ENCODE measurements around the gene SLC29A1. TPM values are rescaled to one million over a fixed set of nuclear protein-coding genes. Genes with fewer than 3 reads are reported as not detected.
A peak's percentile ranks its signal among the peaks of the same experiment; 100 is the strongest.

Gene SLC29A1
- total and polyA plus RNA-seq, 2 of the 8 experiments (the other 6 are each of a cell fraction or from before 2014, with no cell fraction given), result 187 to 558 TPM

DNA sequence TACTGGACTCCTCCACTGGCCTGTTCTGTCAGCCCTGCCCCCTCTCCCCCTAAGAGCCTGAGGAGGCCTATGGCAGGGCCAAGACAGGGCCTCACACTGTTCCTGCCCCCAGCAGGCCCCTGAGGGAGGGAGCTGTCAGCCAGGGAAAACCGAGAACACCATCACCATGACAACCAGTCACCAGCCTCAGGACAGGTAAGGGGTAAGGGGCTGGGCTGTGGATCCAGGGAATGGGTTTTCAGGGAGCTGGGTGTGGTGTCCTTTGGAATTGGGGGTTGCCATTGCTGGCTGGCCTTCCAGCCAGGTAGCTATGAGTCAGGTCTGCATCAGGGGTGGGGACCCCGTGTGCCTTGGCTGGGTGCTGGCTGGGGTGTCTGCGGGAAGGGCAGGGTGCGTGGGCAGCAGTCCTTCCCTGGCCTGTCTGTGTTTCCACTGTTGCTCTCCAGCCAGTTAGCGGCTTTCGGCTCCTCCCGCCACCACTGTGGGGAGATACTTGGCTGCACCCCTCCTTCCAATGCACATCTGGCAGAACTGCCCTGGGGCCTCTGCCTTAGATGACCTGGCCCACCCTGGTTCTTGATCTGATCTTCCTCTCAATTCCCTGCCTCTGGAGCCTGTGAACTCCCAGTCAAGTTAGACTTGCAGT, 3.9 kb downstream of the SLC29A1 start:
- Histone ChIP-seq H3K4me1 (replicated peaks in 1 of 4; ENCODE audit: control insufficient read depth in 3 of 4, insufficient read depth in 4 of 4, low read length in 3 of 4) (peaks cover 14 to 35% (median 28%) of the 10 kb centered on the region in 4 experiments), H3K79me1 (ENCODE audit: low read depth, low read length) (peaks cover 29% of the 10 kb centered on the region), H3K23ac (ENCODE audit: insufficient read length) (no peak overlapping the region), H4K8ac (ENCODE audit: extremely low read depth, insufficient read depth, low read length) (no peak overlapping the region; the same call in 1 of the 2 replicates), H2AK5ac (ENCODE audit: low read depth, low read length) (no peak overlapping the region), H3K4me2 (ENCODE audit: insufficient read depth in 1 of 2, low read depth in 2 of 2, low read length in 2 of 2) (peak overlapping the region; percentile 43 to 95; a peak in 2 of 4 replicates), H2BK120ac (replicated peaks; ENCODE audit: low read depth, low read length) (no peak overlapping the region), H2BK15ac (ENCODE audit: low read length) (no peak overlapping the region), H3K27ac (ENCODE audit: low read depth, low read length) (no peak overlapping the region), H3K23me2 (ENCODE audit: low read depth, low read length) (peaks cover 16% of the 10 kb centered on the region), H3K4ac (replicated peaks; ENCODE audit: insufficient read length, low read depth, low read length) (no peak overlapping the region), H3K14ac (ENCODE audit: insufficient read length) (no peak overlapping the region), H2BK5ac (ENCODE audit: low read depth, low read length) (no peak overlapping the region; the same call in 1 of the 2 replicates), H3K9me3 (ENCODE audit: insufficient read depth in 2 of 2, low read depth in 1 of 2, low read length in 1 of 2) (no peaks in the 10 kb centered on the region), H4K91ac (replicated peaks; ENCODE audit: insufficient read length, low read length) (no peak overlapping the region), H4K5ac (ENCODE audit: insufficient read length, low read depth, low read length) (no peak overlapping the region), H3K27me3 (replicated peaks in 1 of 4; ENCODE audit: control insufficient read depth in 3 of 4, extremely low read depth in 1 of 4, insufficient read depth in 3 of 4, low read length in 3 of 4) (no peaks in the 10 kb centered on the region), H3K56ac (replicated peaks; ENCODE audit: insufficient read length, low read depth, low read length) (no peak overlapping the region), H3K9ac (replicated peaks in 1 of 4; ENCODE audit: extremely low read depth in 1 of 4, low read depth in 3 of 4, low read length in 3 of 4) (no peak overlapping the region), H3K4me3 (ENCODE audit: extremely low read depth in 1 of 4, insufficient read depth in 2 of 4, low read depth in 3 of 4, low read length in 4 of 4) (no peak overlapping the region), H2AFZ (ENCODE audit: low read length) (no peak overlapping the region), H4K20me1 (replicated peaks in 1 of 2; ENCODE audit: control insufficient read depth in 1 of 2, insufficient read depth in 2 of 2, low read length in 2 of 2) (peaks cover 30 to 43% of the 10 kb centered on the region in 2 experiments), H3K18ac (ENCODE audit: extremely low read depth, low read length) (no peak overlapping the region), H2BK12ac (ENCODE audit: low read depth, low read length) (no peak overlapping the region), H3K79me2 (ENCODE audit: control insufficient read depth in 1 of 2, insufficient read depth in 2 of 2, low read length in 2 of 2) (peaks cover 10 to 48% of the 10 kb centered on the region in 2 experiments; a peak in 3 of 4 replicates), H2BK20ac (ENCODE audit: low read length) (no peak overlapping the region), H3K36me3 (ENCODE audit: control insufficient read depth in 2 of 4, insufficient read depth in 4 of 4, low read length in 3 of 4) (peaks cover 20 to 41% (median 34%) of the 10 kb centered on the region in 4 experiments; a peak in 7 of 8 replicates)
- 88% methylated on average over 7 of the region's 7 CpGs; no CpG with 5 or more reads in 1 of the 2 experiments for WGBS, 2 experiments (ENCODE audit: extremely low coverage in 1 of 2, insufficient coverage in 1 of 2, insufficient read length in 1 of 2, insufficient replicate concordance in 2 of 2, low coverage in 1 of 2, low lambda C conversion rate in 2 of 2, missing lambda C conversion rate in 1 of 2)
- DNase-seq (ENCODE audit: low read depth in 1 of 2, low spot score in 2 of 2) (no peak), FAIRE-seq (no peak)
- no peak for TF ChIP-seq SP1 (IDR thresholded peaks at IDR 0.05; ENCODE audit: low read depth, low read length)
- peak in 1 of 2 experiments; percentile 58; a peak in 1 of 4 replicates for TF ChIP-seq SIN3A (conservative IDR thresholded peaks at IDR 0.05 in 1 of 2, IDR thresholded peaks at IDR 0.05 in 1 of 2; ENCODE audit: low read depth in 1 of 2, low read length in 2 of 2)
- CTCF ChIA-PET (ENCODE audit: partially characterized antibody), result interaction anchor here (0.8 to 19.4 kb wide), 17 partner anchors 9 to 131 kb away, joined by 3 to 287 read pairs (median 4); partner anchors contain the start of genes HSP90AB1 and SLC35B2
- POLR2A ChIA-PET (ENCODE audit: partially characterized antibody), result interaction anchor here (0.8 to 21.0 kb wide), 14 partner anchors 8 to 74 kb away, joined by 3 to 477 read pairs (median 5); partner anchors contain the start of genes HSP90AB1 and SLC35B2
